Upper lobe of left lung (tissue), 4 donors: Measurements from ENCODE around the gene VAT1.
A peak's percentile ranks its signal among the peaks of the same experiment; 100 is the strongest.

Experiments
- POLR2A ChIP-seq, 4 donors: fragments of 450-650 bp; IDR thresholded peaks; one replicate each; pipeline ENCODE4 v1.5.1; 2016 to 2017; ENCODE audit warnings: antibody characterized with exemption in 4 of 4, mild to moderate bottlenecking in 2 of 4
- POLR2AphosphoS5 ChIP-seq, 2 donors: sonication (generic); formaldehyde crosslinking; IDR thresholded peaks; one replicate each; pipeline ENCODE4 v1.5.1; 2017; ENCODE audit warnings: antibody characterized with exemption in 2 of 2
- TF ChIP-seq, protein P1 (sequence below), 6 experiments: fragments of 450-650 bp in 4 of 6; fragments of 200-600 bp in 2 of 6; sonication (generic) in 2 of 6; IDR thresholded peaks; one replicate each; pipeline ENCODE4 v1.5.1; 2016 to 2019; ENCODE audit warnings: antibody characterized with exemption in 6 of 6

DNA sequence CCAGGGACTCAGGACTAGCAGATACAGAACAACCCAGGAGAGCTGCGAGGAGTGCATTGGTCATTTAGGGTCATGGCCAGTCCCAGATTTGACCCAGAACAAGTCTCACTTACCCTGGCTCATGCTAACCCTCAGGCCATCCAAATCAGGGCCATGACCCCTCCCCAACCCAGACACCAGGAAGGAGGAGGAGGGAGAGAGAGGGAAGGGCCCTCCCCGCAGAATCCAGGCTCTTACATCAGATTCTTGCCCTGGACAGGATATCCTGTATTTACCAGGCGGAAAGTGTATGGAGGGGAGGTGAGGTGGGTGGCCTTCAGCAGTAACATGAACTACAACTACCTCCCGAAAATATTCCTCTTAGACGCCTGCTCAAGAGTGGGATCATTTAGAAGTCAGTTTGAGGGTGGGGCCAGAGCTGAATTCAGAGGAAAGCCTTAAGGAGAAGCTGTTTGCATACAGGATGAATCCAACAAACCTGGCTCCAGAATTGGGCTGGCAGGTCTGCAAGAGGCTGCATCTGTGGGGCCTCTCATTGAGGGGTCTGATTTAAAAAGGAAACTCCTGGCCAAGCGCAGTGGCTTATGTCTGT is 2.1 kb downstream of the VAT1 start:
- TF ChIP-seq, protein P1, sequence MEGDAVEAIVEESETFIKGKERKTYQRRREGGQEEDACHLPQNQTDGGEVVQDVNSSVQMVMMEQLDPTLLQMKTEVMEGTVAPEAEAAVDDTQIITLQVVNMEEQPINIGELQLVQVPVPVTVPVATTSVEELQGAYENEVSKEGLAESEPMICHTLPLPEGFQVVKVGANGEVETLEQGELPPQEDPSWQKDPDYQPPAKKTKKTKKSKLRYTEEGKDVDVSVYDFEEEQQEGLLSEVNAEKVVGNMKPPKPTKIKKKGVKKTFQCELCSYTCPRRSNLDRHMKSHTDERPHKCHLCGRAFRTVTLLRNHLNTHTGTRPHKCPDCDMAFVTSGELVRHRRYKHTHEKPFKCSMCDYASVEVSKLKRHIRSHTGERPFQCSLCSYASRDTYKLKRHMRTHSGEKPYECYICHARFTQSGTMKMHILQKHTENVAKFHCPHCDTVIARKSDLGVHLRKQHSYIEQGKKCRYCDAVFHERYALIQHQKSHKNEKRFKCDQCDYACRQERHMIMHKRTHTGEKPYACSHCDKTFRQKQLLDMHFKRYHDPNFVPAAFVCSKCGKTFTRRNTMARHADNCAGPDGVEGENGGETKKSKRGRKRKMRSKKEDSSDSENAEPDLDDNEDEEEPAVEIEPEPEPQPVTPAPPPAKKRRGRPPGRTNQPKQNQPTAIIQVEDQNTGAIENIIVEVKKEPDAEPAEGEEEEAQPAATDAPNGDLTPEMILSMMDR (IDR thresholded peaks at IDR 0.05): no peak
- TF ChIP-seq POLR2A (IDR thresholded peaks at IDR 0.05) (no peak), POLR2AphosphoS5 (IDR thresholded peaks at IDR 0.05) (peak; percentile 66 to 75)
